Measurements from ENCODE around the gene SMAD3. TPM values are rescaled to one million over a fixed set of nuclear protein-coding genes. Genes with fewer than 3 reads are reported as not detected.
A peak's percentile ranks its signal among the peaks of the same experiment; 100 is the strongest.

Gene SMAD3
- total RNA-seq, 1 donor from 2014 or later: 12.5 TPM

DNA sequence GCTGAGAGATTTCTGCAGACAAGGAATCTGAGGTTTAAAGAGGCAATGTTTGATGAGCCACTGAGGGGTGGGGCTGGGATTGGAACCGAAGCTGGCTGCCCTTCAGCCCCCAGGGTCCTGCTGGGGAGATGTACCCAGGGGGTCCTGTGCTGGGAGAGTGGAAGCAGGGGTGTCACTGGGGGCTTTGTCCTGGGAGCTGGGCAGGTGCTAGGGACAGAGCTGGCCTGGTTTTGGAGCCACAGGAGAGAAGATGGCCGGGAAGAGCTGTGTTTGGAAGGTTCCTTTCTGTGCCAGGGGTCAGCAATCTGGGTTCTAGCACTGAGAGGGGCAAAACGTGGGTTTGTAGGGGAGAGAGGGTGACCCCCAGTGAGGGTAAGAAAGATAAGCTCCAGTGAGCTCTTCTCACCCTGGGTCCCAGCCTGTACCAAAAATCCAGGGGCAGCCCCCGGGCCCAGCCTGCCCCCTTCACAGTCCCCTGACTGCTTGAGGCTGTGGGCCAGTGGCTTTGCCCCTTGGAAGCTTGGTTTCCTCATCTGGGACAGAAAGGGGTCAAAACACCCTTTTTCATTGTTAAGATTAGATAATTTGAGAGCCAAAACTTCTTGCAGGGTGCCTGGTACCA is 69.6 kb downstream of the SMAD3 start:
- no peak overlapping the region for H3K4me3 ChIP-seq
- Mint-ChIP-seq H3K9me3 (no peaks in the 10 kb centered on the region), H3K4me1 (peaks cover 81% of the 10 kb centered on the region), H3K4me3 (no peak overlapping the region), H3K36me3 (peaks cover 3% of the 10 kb centered on the region), H3K27ac (peak overlapping the region; percentile 38), H3K27me3 (ENCODE audit: insufficient read depth, low read depth) (no peaks in the 10 kb centered on the region)
- H3K36me3 ChIP-seq: no peaks in the 10 kb centered on the region
- peaks cover 39% of the 10 kb centered on the region for H4K20me1 ChIP-seq (ENCODE audit: low read depth)
- H3F3A ChIP-seq (ENCODE audit: low read depth): peaks cover 10% of the 10 kb centered on the region
- H3K4me2 ChIP-seq: peak overlapping the region; percentile 17
- TF ChIP-seq, protein P1, sequence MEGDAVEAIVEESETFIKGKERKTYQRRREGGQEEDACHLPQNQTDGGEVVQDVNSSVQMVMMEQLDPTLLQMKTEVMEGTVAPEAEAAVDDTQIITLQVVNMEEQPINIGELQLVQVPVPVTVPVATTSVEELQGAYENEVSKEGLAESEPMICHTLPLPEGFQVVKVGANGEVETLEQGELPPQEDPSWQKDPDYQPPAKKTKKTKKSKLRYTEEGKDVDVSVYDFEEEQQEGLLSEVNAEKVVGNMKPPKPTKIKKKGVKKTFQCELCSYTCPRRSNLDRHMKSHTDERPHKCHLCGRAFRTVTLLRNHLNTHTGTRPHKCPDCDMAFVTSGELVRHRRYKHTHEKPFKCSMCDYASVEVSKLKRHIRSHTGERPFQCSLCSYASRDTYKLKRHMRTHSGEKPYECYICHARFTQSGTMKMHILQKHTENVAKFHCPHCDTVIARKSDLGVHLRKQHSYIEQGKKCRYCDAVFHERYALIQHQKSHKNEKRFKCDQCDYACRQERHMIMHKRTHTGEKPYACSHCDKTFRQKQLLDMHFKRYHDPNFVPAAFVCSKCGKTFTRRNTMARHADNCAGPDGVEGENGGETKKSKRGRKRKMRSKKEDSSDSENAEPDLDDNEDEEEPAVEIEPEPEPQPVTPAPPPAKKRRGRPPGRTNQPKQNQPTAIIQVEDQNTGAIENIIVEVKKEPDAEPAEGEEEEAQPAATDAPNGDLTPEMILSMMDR (IDR thresholded peaks at IDR 0.05): no peak
- TF ChIP-seq EZH2 (IDR thresholded peaks at IDR 0.05) (no peak), EZH2phosphoT487 (IDR thresholded peaks at IDR 0.05) (no peak)
- no peak overlapping the region for H2AFZ ChIP-seq (replicated peaks)
- no peak for DNase-seq (ENCODE audit: low spot score)
- peak overlapping the region; percentile 57 for H3K27ac ChIP-seq
- peaks cover 44% of the 10 kb centered on the region for H3K79me2 ChIP-seq (ENCODE audit: low read depth)
- no peaks in the 10 kb centered on the region for H3K9me3 ChIP-seq (ENCODE audit: low read depth)
- H3K27me3 ChIP-seq: no peaks in the 10 kb centered on the region
- H3K4me1 ChIP-seq: peaks cover 55% of the 10 kb centered on the region
- H3K9ac ChIP-seq: no peak overlapping the region

DNA sequence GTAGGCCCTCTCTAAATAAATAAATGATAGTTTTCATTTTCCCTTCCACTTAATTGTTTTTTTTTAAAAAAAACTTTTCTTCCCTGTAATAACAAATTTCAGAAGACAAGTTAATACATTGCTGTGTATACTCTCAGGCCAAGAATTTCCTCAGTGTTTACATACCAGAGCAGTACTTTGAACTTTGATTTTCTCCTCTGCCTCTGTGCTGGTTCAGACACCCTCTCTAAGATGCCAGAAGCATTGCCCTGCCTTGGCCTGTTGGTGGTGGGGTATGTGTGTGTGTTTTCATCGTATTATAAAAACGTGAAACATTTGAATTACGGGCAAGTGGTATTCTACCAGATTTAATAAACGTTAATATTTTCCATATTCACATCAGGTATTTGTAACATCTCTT is 70.1 kb downstream of the SMAD3 start:
- Mint-ChIP-seq H3K4me3 (no peak overlapping the region), H3K36me3 (peaks cover 3% of the 10 kb centered on the region), H3K4me1 (peaks cover 83% of the 10 kb centered on the region), H3K27ac (peak overlapping the region; percentile 20), H3K9me3 (no peaks in the 10 kb centered on the region), H3K27me3 (ENCODE audit: insufficient read depth, low read depth) (no peaks in the 10 kb centered on the region)
- no peaks in the 10 kb centered on the region for H3K9me3 ChIP-seq (ENCODE audit: low read depth)
- no peak overlapping the region for H3K27ac ChIP-seq
- peaks cover 48% of the 10 kb centered on the region for H3K79me2 ChIP-seq (ENCODE audit: low read depth)
- peaks cover 40% of the 10 kb centered on the region for H4K20me1 ChIP-seq (ENCODE audit: low read depth)
- no peak for DNase-seq (ENCODE audit: low spot score)
- peaks cover 10% of the 10 kb centered on the region for H3F3A ChIP-seq (ENCODE audit: low read depth)
- H3K27me3 ChIP-seq: no peaks in the 10 kb centered on the region
- peaks cover 55% of the 10 kb centered on the region for H3K4me1 ChIP-seq
- H2AFZ ChIP-seq (replicated peaks): no peak overlapping the region
- TF ChIP-seq EZH2 (IDR thresholded peaks at IDR 0.05): no peak
- TF ChIP-seq, protein P1 (IDR thresholded peaks at IDR 0.05): no peak
- no peak for TF ChIP-seq EZH2phosphoT487 (IDR thresholded peaks at IDR 0.05)
- no peaks in the 10 kb centered on the region for H3K36me3 ChIP-seq
- H3K9ac ChIP-seq: no peak overlapping the region
- H3K4me2 ChIP-seq: no peak overlapping the region
- H3K4me3 ChIP-seq: no peak overlapping the region

DNA sequence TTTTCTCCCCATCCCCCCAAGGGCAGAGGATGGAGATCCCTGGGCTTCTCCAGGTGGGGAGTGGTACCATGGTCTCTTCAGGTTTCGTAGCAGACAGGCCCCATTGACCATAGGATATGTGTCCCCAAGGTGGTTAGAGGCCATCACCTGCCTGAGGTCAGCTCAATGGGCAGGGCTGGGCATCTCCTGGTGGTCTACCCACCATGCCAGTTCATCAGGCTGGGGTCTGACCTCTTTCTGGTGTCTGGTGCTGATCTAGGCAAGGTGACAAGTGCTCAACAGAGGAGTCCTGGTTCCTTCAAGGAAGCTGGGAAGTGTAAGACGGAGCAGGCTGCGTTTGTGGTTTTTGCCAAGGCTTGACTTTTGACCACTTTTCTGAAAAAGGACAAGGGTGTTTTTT is 71.4 kb downstream of the SMAD3 start:
- Histone ChIP-seq H4K20me1 (ENCODE audit: low read depth) (peaks cover 37% of the 10 kb centered on the region), H2AFZ (replicated peaks) (no peak overlapping the region), H3K27me3 (no peaks in the 10 kb centered on the region), H3K9ac (no peak overlapping the region), H3K9me3 (ENCODE audit: low read depth) (no peaks in the 10 kb centered on the region), H3K4me3 (no peak overlapping the region), H3K4me1 (peaks cover 54% of the 10 kb centered on the region), H3F3A (ENCODE audit: low read depth) (peaks cover 10% of the 10 kb centered on the region), H3K79me2 (ENCODE audit: low read depth) (peaks cover 57% of the 10 kb centered on the region), H3K36me3 (no peaks in the 10 kb centered on the region), H3K27ac (no peak overlapping the region), H3K4me2 (no peak overlapping the region)
- Mint-ChIP-seq H3K36me3 (peaks cover 4% of the 10 kb centered on the region), H3K4me1 (peaks cover 83% of the 10 kb centered on the region), H3K27ac (no peak overlapping the region), H3K9me3 (no peaks in the 10 kb centered on the region), H3K27me3 (ENCODE audit: insufficient read depth, low read depth) (no peaks in the 10 kb centered on the region), H3K4me3 (peak overlapping the region; percentile 27)
- DNase-seq (ENCODE audit: low spot score): no peak
- TF ChIP-seq EZH2phosphoT487 (IDR thresholded peaks at IDR 0.05): no peak
- TF ChIP-seq, protein P1 (IDR thresholded peaks at IDR 0.05): no peak
- TF ChIP-seq EZH2 (IDR thresholded peaks at IDR 0.05): no peak
